ENCODE measurements around the gene COX10. TPM values are rescaled to one million over a fixed set of nuclear protein-coding genes. Genes with fewer than 3 reads are reported as not detected.

The COX10 gene
- total RNA-seq, 1 donor from 2014 or later = 13.8 TPM

DNA sequence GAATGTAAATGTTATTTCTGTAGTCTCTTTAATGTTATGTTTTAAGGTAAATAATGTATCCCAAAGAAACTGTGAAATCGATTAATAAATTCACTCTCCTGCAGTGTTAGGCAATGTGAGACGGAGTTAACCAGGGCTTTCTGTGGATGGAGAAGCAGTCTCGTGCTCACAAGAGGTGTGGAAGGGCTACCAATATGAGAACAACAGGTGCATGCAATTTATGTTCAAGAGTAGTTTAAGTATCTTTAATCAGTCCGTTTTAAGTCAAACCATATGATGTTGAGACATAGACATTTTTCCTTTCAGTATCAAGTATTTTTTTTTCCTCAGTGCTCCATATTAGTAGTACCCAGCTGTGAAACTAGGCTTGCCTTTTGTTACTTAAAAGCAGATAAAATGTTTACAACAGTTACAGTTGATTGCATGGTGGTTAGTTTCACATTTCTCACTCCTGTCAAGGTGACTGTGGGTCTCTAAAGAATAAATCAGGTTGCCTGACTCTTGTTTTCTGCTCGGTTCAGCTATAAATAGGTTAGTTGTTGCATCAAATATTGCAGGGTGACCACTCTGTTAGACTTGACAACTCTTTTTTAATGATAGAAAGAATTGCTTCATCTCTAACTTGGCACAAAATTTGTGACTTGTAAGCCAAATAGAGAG, 54.4 kb downstream of the COX10 start:
- Histone ChIP-seq H3K36me3 (no peaks in the 10 kb centered on the region), H3K27me3 (ENCODE audit: low read depth) (no peaks in the 10 kb centered on the region), H3K4me1 (no peaks in the 10 kb centered on the region), H3K9me3 (no peaks in the 10 kb centered on the region), H3K27ac (no peak overlapping the region), H3K4me3 (no peak overlapping the region)
- TF ChIP-seq, protein P1, sequence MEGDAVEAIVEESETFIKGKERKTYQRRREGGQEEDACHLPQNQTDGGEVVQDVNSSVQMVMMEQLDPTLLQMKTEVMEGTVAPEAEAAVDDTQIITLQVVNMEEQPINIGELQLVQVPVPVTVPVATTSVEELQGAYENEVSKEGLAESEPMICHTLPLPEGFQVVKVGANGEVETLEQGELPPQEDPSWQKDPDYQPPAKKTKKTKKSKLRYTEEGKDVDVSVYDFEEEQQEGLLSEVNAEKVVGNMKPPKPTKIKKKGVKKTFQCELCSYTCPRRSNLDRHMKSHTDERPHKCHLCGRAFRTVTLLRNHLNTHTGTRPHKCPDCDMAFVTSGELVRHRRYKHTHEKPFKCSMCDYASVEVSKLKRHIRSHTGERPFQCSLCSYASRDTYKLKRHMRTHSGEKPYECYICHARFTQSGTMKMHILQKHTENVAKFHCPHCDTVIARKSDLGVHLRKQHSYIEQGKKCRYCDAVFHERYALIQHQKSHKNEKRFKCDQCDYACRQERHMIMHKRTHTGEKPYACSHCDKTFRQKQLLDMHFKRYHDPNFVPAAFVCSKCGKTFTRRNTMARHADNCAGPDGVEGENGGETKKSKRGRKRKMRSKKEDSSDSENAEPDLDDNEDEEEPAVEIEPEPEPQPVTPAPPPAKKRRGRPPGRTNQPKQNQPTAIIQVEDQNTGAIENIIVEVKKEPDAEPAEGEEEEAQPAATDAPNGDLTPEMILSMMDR (IDR thresholded peaks at IDR 0.05) = no peak
- DNase-seq = no peak
- no peak for ATAC-seq
- intact Hi-C loops (cut with DNase I) = no loop called here

DNA sequence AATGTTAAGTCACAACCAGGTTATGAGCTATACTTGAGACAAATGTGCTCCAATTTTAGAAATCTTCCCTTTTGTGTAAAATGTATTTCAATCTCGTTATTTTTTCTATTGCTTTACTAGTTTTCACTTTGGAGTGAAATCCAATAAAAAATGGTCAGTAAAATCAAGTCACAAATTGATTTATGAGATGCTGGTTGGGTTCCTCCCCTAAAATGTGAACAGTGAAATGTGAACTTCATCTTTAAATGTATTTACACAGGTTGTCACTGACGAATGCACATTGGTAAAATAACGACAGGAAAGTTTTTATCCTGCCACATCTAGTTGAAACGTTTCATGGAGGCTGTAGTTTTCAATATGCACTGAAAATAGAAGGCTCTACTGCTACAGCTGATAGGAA, 55.5 kb downstream of the COX10 start:
- no peaks in the 10 kb centered on the region for H3K9me3 ChIP-seq
- TF ChIP-seq, protein P1 (IDR thresholded peaks at IDR 0.05) = no peak
- H3K36me3 ChIP-seq = no peaks in the 10 kb centered on the region
- no peaks in the 10 kb centered on the region for H3K27me3 ChIP-seq (ENCODE audit: low read depth)
- H3K27ac ChIP-seq = no peak overlapping the region
- H3K4me3 ChIP-seq = no peak overlapping the region
- no peaks in the 10 kb centered on the region for H3K4me1 ChIP-seq
- no peak for ATAC-seq
- no peak for DNase-seq
- intact Hi-C loops (cut with DNase I) = no loop called here

- no peaks in the 10 kb centered on the region for H3K36me3 ChIP-seq
- H3K4me3 ChIP-seq = no peak overlapping the region
- TF ChIP-seq, protein P1 (IDR thresholded peaks at IDR 0.05) = no peak
- H3K9me3 ChIP-seq = no peaks in the 10 kb centered on the region
- no peaks in the 10 kb centered on the region for H3K27me3 ChIP-seq (ENCODE audit: low read depth)
- no peak overlapping the region for H3K27ac ChIP-seq
- H3K4me1 ChIP-seq = no peaks in the 10 kb centered on the region
- intact Hi-C loops (cut with DNase I) = no loop called here
- DNase-seq = no peak
- no peak for ATAC-seq
Observed at GRCh38 chr17:14125518-14126137, 56.3 kb downstream of the COX10 start.

- no peak for DNase-seq
- intact Hi-C loops (cut with DNase I) = no loop called here
- ATAC-seq = no peak
Observed at GRCh38 chr17:14133104-14133503, 63.8 kb downstream of the COX10 start.

DNA sequence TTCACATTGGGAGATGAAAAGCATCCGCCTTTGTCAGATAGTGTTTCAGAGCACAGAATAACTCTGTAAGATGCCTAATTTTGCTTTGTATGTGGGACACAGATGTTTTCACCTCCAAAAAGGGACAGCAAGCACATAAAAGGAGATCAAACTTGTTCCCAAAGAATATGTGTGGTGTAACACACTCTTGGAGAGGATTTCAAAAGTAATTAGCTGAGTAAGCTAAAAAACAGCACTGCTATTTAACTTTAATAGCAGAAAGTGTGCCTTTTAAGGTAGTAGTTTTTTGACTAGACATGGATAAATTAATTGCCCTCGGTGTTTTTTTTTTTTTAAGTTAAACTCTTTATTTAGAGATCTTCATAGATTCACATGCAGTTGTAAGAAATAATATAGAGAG, 65.2 kb downstream of the COX10 start:
- no peak for DNase-seq
- H3K27me3 ChIP-seq (ENCODE audit: low read depth) = no peaks in the 10 kb centered on the region
- ATAC-seq = no peak
- no peak overlapping the region for H3K27ac ChIP-seq
- intact Hi-C loops (cut with DNase I) = no loop called here
- H3K36me3 ChIP-seq = no peaks in the 10 kb centered on the region
- H3K9me3 ChIP-seq = no peaks in the 10 kb centered on the region
- TF ChIP-seq, protein P1 (IDR thresholded peaks at IDR 0.05) = no peak
- no peaks in the 10 kb centered on the region for H3K4me1 ChIP-seq
- H3K4me3 ChIP-seq = no peak overlapping the region

More at GRCh38 chr17:14133104-14133503, 63.8 kb downstream of the COX10 start:
- H3K36me3 ChIP-seq = no peaks in the 10 kb centered on the region
- H3K4me1 ChIP-seq = no peaks in the 10 kb centered on the region
- TF ChIP-seq, protein P1 (IDR thresholded peaks at IDR 0.05) = no peak
- H3K27ac ChIP-seq = no peak overlapping the region
- no peak overlapping the region for H3K4me3 ChIP-seq
- H3K27me3 ChIP-seq (ENCODE audit: low read depth) = no peaks in the 10 kb centered on the region
- H3K9me3 ChIP-seq = no peaks in the 10 kb centered on the region
